ENCODE measurements around the gene RBMXL2.

DNA sequence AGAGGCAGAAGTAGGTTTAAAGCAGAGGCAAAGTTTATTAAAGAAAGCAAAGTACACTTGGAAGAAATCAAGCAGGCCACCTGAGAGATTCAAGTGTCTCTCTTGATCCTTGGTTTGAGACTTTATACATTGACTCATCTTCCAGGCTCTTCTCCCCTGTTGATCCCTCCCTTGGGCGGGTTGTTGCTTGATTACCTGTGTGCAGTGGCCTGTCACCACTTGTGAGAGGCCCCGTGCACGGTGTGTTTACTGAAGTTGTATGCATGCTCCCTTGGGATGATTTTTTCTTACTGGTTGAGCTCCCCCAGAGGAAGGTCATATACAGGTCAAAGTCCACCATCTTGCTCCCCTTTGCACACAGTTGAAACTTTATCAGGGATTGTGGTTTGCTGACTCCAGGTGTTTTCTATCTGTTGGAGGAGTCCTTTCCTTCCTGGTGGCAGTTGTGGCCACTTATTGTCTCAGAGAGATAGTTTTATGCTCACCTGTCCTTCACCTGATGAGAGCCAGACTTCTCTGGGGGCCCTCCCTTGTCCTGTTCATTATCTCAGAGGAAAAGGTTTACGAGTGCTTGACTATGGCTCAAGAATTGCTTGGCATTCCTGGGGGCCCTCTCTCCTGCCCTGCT, 16.3 kb upstream of the RBMXL2 start:
- TF ChIP-seq, protein P1, sequence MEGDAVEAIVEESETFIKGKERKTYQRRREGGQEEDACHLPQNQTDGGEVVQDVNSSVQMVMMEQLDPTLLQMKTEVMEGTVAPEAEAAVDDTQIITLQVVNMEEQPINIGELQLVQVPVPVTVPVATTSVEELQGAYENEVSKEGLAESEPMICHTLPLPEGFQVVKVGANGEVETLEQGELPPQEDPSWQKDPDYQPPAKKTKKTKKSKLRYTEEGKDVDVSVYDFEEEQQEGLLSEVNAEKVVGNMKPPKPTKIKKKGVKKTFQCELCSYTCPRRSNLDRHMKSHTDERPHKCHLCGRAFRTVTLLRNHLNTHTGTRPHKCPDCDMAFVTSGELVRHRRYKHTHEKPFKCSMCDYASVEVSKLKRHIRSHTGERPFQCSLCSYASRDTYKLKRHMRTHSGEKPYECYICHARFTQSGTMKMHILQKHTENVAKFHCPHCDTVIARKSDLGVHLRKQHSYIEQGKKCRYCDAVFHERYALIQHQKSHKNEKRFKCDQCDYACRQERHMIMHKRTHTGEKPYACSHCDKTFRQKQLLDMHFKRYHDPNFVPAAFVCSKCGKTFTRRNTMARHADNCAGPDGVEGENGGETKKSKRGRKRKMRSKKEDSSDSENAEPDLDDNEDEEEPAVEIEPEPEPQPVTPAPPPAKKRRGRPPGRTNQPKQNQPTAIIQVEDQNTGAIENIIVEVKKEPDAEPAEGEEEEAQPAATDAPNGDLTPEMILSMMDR (IDR thresholded peaks at IDR 0.05) = no peak
- no peak for TF ChIP-seq POLR2A (IDR thresholded peaks at IDR 0.05)
